ENCODE data around the gene NOTCH4. TPM values are rescaled to one million over a fixed set of nuclear protein-coding genes. Genes with fewer than 3 reads are reported as not detected.
A peak's percentile ranks its signal among the peaks of the same experiment; 100 is the strongest.
"Not testable (repeated sequence)": the region's sequence is repeated elsewhere in the genome, so short reads cannot be mapped to it uniquely, and the experiment has no call there.

NOTCH4 gene
- total RNA-seq, 1 donor from 2014 or later, result 151 TPM

DNA sequence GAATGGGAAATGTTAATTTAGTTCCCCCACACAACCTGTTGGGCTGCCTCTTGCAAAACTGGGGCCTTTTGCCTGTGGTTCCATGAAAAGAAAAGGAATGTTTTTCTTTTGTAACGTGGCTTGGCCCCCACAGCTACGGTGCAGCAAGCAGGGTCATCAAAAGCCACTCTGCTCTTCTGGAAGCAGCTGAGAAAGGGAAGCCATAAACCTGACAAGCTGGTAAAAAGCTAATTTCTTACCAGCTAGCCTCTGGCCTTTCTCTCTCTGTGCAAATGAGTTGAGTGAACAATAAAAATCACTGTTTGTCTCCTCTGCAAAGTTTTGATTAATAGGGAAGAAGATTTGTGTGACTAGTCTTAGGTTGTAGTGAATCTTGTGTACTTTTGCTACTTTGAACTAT lies 23.5 kb upstream of the NOTCH4 start:
- DNase-seq (ENCODE audit: low spot score), result no peak
- H3K9me3 Mint-ChIP-seq (ENCODE audit: unreplicated experiment), result peaks cover 4% of the 10 kb centered on the region
- peaks cover 2% of the 10 kb centered on the region for H3K27me3 Mint-ChIP-seq (ENCODE audit: unreplicated experiment)
- H3K27ac Mint-ChIP-seq (ENCODE audit: unreplicated experiment), result no peak overlapping the region
- no peak overlapping the region for H3K4me3 Mint-ChIP-seq (ENCODE audit: unreplicated experiment)
- TF ChIP-seq, protein P1, sequence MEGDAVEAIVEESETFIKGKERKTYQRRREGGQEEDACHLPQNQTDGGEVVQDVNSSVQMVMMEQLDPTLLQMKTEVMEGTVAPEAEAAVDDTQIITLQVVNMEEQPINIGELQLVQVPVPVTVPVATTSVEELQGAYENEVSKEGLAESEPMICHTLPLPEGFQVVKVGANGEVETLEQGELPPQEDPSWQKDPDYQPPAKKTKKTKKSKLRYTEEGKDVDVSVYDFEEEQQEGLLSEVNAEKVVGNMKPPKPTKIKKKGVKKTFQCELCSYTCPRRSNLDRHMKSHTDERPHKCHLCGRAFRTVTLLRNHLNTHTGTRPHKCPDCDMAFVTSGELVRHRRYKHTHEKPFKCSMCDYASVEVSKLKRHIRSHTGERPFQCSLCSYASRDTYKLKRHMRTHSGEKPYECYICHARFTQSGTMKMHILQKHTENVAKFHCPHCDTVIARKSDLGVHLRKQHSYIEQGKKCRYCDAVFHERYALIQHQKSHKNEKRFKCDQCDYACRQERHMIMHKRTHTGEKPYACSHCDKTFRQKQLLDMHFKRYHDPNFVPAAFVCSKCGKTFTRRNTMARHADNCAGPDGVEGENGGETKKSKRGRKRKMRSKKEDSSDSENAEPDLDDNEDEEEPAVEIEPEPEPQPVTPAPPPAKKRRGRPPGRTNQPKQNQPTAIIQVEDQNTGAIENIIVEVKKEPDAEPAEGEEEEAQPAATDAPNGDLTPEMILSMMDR (IDR thresholded peaks at IDR 0.05; ENCODE audit: unreplicated experiment), result no peak
- peaks cover 16% of the 10 kb centered on the region for H3K4me1 Mint-ChIP-seq (ENCODE audit: unreplicated experiment)
- peaks cover 12% of the 10 kb centered on the region for H3K36me3 Mint-ChIP-seq (ENCODE audit: low read depth, unreplicated experiment)

DNA sequence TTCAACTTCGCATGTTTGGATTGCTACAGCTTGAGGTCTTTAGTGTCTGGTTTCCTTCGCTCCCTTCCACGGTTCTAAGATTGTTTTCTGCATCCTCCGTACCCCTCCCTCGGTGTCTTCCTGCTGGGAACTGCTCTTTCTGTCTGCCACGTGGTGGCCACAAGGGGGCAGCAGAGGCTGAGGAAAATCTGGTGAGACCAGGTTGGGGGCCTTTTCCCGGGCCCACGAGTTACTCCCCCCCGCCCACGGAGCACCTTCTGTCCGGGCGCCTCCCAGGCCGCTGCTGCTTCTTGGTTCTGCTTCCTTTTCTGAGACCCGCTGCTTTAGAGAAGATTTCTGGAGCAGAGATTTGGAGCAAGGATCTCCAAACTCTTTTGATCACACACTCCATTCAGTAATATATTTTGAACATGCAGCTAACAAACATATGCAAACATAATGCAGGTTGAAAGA lies 21.1 kb upstream of the NOTCH4 start:
- TF ChIP-seq, protein P1 (IDR thresholded peaks at IDR 0.05; ENCODE audit: unreplicated experiment), result peak; percentile 80
- H3K4me1 Mint-ChIP-seq (ENCODE audit: unreplicated experiment), result peaks cover 9% of the 10 kb centered on the region
- H3K4me3 Mint-ChIP-seq (ENCODE audit: unreplicated experiment), result no peak overlapping the region
- H3K36me3 Mint-ChIP-seq (ENCODE audit: low read depth, unreplicated experiment), result peaks cover 12% of the 10 kb centered on the region
- H3K27me3 Mint-ChIP-seq (ENCODE audit: unreplicated experiment), result peaks cover 9% of the 10 kb centered on the region
- H3K27ac Mint-ChIP-seq (ENCODE audit: unreplicated experiment), result peak overlapping the region; percentile 62
- peak; percentile 80 for DNase-seq (ENCODE audit: low spot score)
- peaks cover 4% of the 10 kb centered on the region for H3K9me3 Mint-ChIP-seq (ENCODE audit: unreplicated experiment)

DNA sequence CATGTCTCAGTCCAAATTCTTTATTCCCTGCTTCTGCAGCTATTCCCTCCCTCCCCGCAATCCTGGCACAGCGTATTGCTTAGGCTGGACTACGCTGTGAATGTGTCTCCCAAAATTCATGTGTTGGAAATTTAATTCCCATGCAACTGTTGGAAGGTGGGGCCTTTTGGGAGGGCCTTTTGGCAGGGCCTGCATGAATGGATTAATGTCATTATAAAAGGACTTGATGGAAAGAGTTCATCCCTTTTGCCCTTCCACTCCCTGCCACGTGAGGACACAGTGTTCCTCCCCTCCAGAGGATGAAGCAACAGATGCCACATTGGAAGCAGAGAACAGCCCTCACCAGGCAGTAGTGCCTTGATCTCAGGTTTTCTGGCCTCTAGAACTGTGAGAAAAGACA lies 20.4 kb upstream of the NOTCH4 start:
- peaks cover 4% of the 10 kb centered on the region for H3K9me3 Mint-ChIP-seq (ENCODE audit: unreplicated experiment)
- H3K36me3 Mint-ChIP-seq (ENCODE audit: low read depth, unreplicated experiment), result peaks cover 12% of the 10 kb centered on the region
- peaks cover 9% of the 10 kb centered on the region for H3K4me1 Mint-ChIP-seq (ENCODE audit: unreplicated experiment)
- H3K27ac Mint-ChIP-seq (ENCODE audit: unreplicated experiment), result no peak overlapping the region
- peaks cover 11% of the 10 kb centered on the region for H3K27me3 Mint-ChIP-seq (ENCODE audit: unreplicated experiment)
- H3K4me3 Mint-ChIP-seq (ENCODE audit: unreplicated experiment), result no peak overlapping the region
- TF ChIP-seq, protein P1 (IDR thresholded peaks at IDR 0.05; ENCODE audit: unreplicated experiment), result no peak
- no peak for DNase-seq (ENCODE audit: low spot score)

DNA sequence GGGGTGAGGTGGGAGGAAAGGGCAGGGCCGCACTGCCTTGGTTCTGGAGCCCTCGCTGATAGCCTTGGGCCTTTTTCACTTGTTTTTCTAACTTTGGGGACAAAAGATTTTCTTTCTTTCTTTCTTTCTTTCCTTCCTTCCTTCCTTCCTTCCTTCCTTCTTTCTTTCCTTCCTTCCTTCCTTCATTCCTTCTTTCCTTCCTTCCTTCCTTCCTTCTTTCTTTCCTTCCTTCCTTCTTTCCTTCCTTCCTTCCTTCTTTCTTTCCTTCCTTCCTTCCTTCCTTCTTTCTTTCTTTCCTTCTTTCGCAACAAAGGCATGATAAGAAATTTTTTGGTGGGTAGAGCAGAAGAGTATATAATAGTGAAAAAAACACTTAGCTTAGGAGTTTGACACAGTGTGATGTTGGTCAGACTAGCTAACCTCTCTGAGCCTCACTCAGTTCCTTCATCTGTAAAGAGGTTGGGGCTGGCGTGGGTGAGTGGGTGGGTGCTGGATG lies 18.5 kb upstream of the NOTCH4 start:
- not testable (repeated sequence) for H3K4me1 Mint-ChIP-seq (ENCODE audit: unreplicated experiment); H3K4me3 Mint-ChIP-seq (ENCODE audit: unreplicated experiment); H3K36me3 Mint-ChIP-seq (ENCODE audit: low read depth, unreplicated experiment); DNase-seq (ENCODE audit: low spot score); H3K9me3 Mint-ChIP-seq (ENCODE audit: unreplicated experiment)
- Mint-ChIP-seq H3K27me3 (ENCODE audit: unreplicated experiment) (peaks cover 11% of the 10 kb centered on the region), H3K27ac (ENCODE audit: unreplicated experiment) (peak overlapping the region; percentile 48)

DNA sequence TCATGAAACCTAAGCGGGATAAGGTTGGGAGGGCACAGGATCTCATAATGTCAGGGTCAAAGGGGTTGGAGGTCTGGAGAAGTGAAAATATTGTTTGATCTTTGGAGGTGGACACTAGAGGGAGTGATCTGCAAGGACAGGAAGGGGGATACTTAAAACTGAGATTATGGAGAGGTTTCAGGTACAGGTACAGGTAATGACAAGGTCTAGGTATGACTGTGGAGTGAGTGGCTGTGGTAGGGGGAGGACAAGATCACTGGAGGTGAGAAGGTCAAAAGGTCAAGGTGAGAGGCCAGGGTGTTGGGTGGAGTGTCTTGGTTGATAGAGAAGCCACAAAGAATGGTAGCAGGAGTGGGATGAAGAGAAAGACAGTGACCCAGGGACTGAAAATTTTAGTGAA lies 16.8 kb upstream of the NOTCH4 start:
- H3K36me3 Mint-ChIP-seq (ENCODE audit: low read depth, unreplicated experiment), result no peaks in the 10 kb centered on the region
- H3K9me3 Mint-ChIP-seq (ENCODE audit: unreplicated experiment), result no peaks in the 10 kb centered on the region
- H3K4me3 Mint-ChIP-seq (ENCODE audit: unreplicated experiment), result no peak overlapping the region
- DNase-seq (ENCODE audit: low spot score), result no peak
- TF ChIP-seq, protein P1 (IDR thresholded peaks at IDR 0.05; ENCODE audit: unreplicated experiment), result no peak
- peaks cover 11% of the 10 kb centered on the region for H3K27me3 Mint-ChIP-seq (ENCODE audit: unreplicated experiment)
- H3K4me1 Mint-ChIP-seq (ENCODE audit: unreplicated experiment), result peaks cover 12% of the 10 kb centered on the region
- no peak overlapping the region for H3K27ac Mint-ChIP-seq (ENCODE audit: unreplicated experiment)
